Measurements from ENCODE around the gene KCNK1.
A peak's percentile ranks its signal among the peaks of the same experiment; 100 is the strongest.

- TF ChIP-seq POLR2A (IDR thresholded peaks at IDR 0.05; ENCODE audit: low read length) (no peak), CTCF (IDR thresholded peaks at IDR 0.05) (no peak), JUNB (IDR thresholded peaks at IDR 0.05) (no peak; the same call in 1 of the 2 replicates), ZFP36 (IDR thresholded peaks at IDR 0.05; ENCODE audit: borderline replicate concordance, partially characterized antibody) (no peak), CBX8 (IDR thresholded peaks at IDR 0.05) (no peak), CEBPB (IDR thresholded peaks at IDR 0.05) (no peak), FOSB (CRISPR knock-in tag; IDR thresholded peaks at IDR 0.05) (no peak), ESRRA (IDR thresholded peaks at IDR 0.05; ENCODE audit: borderline replicate concordance, low read length) (no peak), MAFK (IDR thresholded peaks at IDR 0.05; ENCODE audit: partially characterized antibody) (peak; percentile 33), RFX5 (IDR thresholded peaks at IDR 0.05) (no peak), FOSL2 (IDR thresholded peaks at IDR 0.05) (peak; percentile 80), FOSL2 (CRISPR knock-in tag; IDR thresholded peaks at IDR 0.05) (peak; percentile 72)
Measured at GRCh38 chr1:233707153-233707879, 93.4 kb downstream of the KCNK1 start.
